ENCODE results near the gene ALKBH1.
"Not testable (repeated sequence)": the region's sequence is repeated elsewhere in the genome, so short reads cannot be mapped to it uniquely, and the experiment has no call there.

ALKBH1 gene

GRCh38 chr14:77707724-77708408, at the start of gene ALKBH1, which contains the start of gene SLIRP:
Gene ALKBH1 (minus strand): TSS chr14:77708023. CDS start chr14:77708004, 19 bp downstream.
Gene SLIRP (plus strand): TSS chr14:77708103. CDS start chr14:77708112, 9 bp downstream.
- peak; percentile 90 for TF ChIP-seq MYC (IDR thresholded peaks at IDR 0.05; ENCODE audit: low read depth, low read length)
- TF ChIP-seq POLR2A (IDR thresholded peaks at IDR 0.05; ENCODE audit: extremely low read depth, insufficient read length) = peak; percentile 97
- TF ChIP-seq CTCF (IDR thresholded peaks at IDR 0.05; ENCODE audit: low read depth, low read length) = no peak
- peak; percentile 51 for TF ChIP-seq MAX (IDR thresholded peaks at IDR 0.05; ENCODE audit: low read depth, low read length)
- DNase-seq (ENCODE audit: low read depth) = peak; percentile 87
- H3K4me3 ChIP-seq (ENCODE audit: low read depth, low read length) = peak within 1 kb of the TSS; percentile 99

- DNase-seq (ENCODE audit: low read depth) = no peak
- no peak overlapping the region for H3K4me3 ChIP-seq (ENCODE audit: low read depth, low read length)
- TF ChIP-seq POLR2A (IDR thresholded peaks at IDR 0.05; ENCODE audit: extremely low read depth, insufficient read length) (no peak), CTCF (IDR thresholded peaks at IDR 0.05; ENCODE audit: low read depth, low read length) (no peak), MYC (IDR thresholded peaks at IDR 0.05; ENCODE audit: low read depth, low read length) (no peak), MAX (IDR thresholded peaks at IDR 0.05; ENCODE audit: low read depth, low read length) (no peak)
Measured at GRCh38 chr14:77752799-77753516, 45.1 kb upstream of the ALKBH1 start.

GRCh38 chr14:77752266-77752665, 44.4 kb upstream of the ALKBH1 start:
- TF ChIP-seq CTCF (IDR thresholded peaks at IDR 0.05; ENCODE audit: low read depth, low read length) (no peak), POLR2A (IDR thresholded peaks at IDR 0.05; ENCODE audit: extremely low read depth, insufficient read length) (no peak), MAX (IDR thresholded peaks at IDR 0.05; ENCODE audit: low read depth, low read length) (no peak), MYC (IDR thresholded peaks at IDR 0.05; ENCODE audit: low read depth, low read length) (no peak)
- H3K4me3 ChIP-seq (ENCODE audit: low read depth, low read length) = no peak overlapping the region
- no peak for DNase-seq (ENCODE audit: low read depth)

- not testable (repeated sequence) for DNase-seq (ENCODE audit: low read depth); H3K4me3 ChIP-seq (ENCODE audit: low read depth, low read length)
Measured at GRCh38 chr14:77747425-77747824, 39.6 kb upstream of the ALKBH1 start.

- no peak overlapping the region for H3K4me3 ChIP-seq (ENCODE audit: low read depth, low read length)
- TF ChIP-seq POLR2A (IDR thresholded peaks at IDR 0.05; ENCODE audit: extremely low read depth, insufficient read length) = no peak
- TF ChIP-seq CTCF (IDR thresholded peaks at IDR 0.05; ENCODE audit: low read depth, low read length) = no peak
- TF ChIP-seq MYC (IDR thresholded peaks at IDR 0.05; ENCODE audit: low read depth, low read length) = no peak
- DNase-seq (ENCODE audit: low read depth) = no peak
Measured at GRCh38 chr14:77746064-77746702, 38.4 kb upstream of the ALKBH1 start.

- no peak for DNase-seq (ENCODE audit: low read depth)
- TF ChIP-seq MAX (IDR thresholded peaks at IDR 0.05; ENCODE audit: low read depth, low read length) = no peak
- TF ChIP-seq CTCF (IDR thresholded peaks at IDR 0.05; ENCODE audit: low read depth, low read length) = no peak
- TF ChIP-seq MYC (IDR thresholded peaks at IDR 0.05; ENCODE audit: low read depth, low read length) = no peak
- no peak for TF ChIP-seq POLR2A (IDR thresholded peaks at IDR 0.05; ENCODE audit: extremely low read depth, insufficient read length)
- H3K4me3 ChIP-seq (ENCODE audit: low read depth, low read length) = no peak overlapping the region
Measured at GRCh38 chr14:77741438-77741837, 33.6 kb upstream of the ALKBH1 start.

Data from NB4 (cell line).